Astrocyte (in vitro differentiated cells and primary cell): ENCODE results near the gene SLC22A5.

Experiments
- EZH2 ChIP-seq: IDR thresholded peaks from 2 replicates; pipeline ENCODE4 v1.6.1; 2012; ENCODE audit warnings: mild to moderate bottlenecking, low read length, inconsistent platforms; ENCODE audit not compliant: insufficient read depth
- TF ChIP-seq, protein P1 (sequence below): IDR thresholded peaks from 2 replicates; pipeline ENCODE4 v1.5.1; 2011; ENCODE audit warnings: low read depth, mild to moderate bottlenecking, inconsistent platforms, low read length, moderate library complexity; ENCODE audit not compliant: insufficient read depth

DNA sequence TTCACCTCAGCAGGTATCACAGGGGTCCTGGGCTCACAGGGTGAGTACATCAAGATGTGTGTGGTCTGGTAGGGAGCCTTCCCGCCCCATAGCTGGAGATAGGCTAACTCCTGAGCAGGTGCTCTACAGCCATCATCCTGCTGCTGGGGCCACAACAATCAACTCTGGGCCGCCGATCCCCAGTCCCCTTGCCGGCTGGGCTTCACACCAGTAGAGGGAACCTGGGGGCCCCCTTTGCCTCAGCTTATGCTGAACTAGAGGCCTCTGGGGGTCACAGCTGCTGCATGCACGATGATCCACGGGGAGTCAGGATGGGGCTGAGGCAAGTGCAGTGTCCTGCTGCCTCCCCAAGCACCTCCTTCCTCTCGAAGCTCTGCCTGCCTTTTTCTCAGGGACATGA, 74.6 kb downstream of the SLC22A5 start:
- TF ChIP-seq, protein P1, sequence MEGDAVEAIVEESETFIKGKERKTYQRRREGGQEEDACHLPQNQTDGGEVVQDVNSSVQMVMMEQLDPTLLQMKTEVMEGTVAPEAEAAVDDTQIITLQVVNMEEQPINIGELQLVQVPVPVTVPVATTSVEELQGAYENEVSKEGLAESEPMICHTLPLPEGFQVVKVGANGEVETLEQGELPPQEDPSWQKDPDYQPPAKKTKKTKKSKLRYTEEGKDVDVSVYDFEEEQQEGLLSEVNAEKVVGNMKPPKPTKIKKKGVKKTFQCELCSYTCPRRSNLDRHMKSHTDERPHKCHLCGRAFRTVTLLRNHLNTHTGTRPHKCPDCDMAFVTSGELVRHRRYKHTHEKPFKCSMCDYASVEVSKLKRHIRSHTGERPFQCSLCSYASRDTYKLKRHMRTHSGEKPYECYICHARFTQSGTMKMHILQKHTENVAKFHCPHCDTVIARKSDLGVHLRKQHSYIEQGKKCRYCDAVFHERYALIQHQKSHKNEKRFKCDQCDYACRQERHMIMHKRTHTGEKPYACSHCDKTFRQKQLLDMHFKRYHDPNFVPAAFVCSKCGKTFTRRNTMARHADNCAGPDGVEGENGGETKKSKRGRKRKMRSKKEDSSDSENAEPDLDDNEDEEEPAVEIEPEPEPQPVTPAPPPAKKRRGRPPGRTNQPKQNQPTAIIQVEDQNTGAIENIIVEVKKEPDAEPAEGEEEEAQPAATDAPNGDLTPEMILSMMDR, result no peak
- TF ChIP-seq EZH2, result no peak
